HG03139 (cell line): ENCODE data around the gene KRT83.

Source experiments
- ATAC-seq: cut with Tn5 transposase; IDR thresholded peaks from one replicate; pipeline ENCODE4 v1.9.1; 2021; ENCODE audit not compliant: unreplicated experiment

Gene KRT83

GRCh38 chr12:52320784-52321400 lies at the start of gene KRT83:
KRT83 (minus strand) TSS chr12:52321398; CDS start chr12:52321335, 63 bp downstream.
- no peak for ATAC-seq

- no peak for ATAC-seq
Measured at GRCh38 chr12:52369809-52370208, 48.6 kb upstream of the KRT83 start.

- no peak for ATAC-seq
Measured at GRCh38 chr12:52369211-52369610, 48.0 kb upstream of the KRT83 start.

- ATAC-seq = no peak
Measured at GRCh38 chr12:52368508-52368907, 47.3 kb upstream of the KRT83 start.

GRCh38 chr12:52367876-52368275 lies 46.7 kb upstream of the KRT83 start:
- no peak for ATAC-seq

GRCh38 chr12:52366738-52367485 lies 45.7 kb upstream of the KRT83 start, which contains the start of gene KRT85:
KRT85 (minus strand) TSS chr12:52367481; CDS start chr12:52367405, 76 bp downstream.
- no peak for ATAC-seq

GRCh38 chr12:52364901-52365489 lies 43.8 kb upstream of the KRT83 start:
- ATAC-seq = no peak

GRCh38 chr12:52364061-52364460 lies 42.9 kb upstream of the KRT83 start:
- ATAC-seq = no peak

GRCh38 chr12:52363111-52363679 lies 42.0 kb upstream of the KRT83 start:
- no peak for ATAC-seq

- no peak for ATAC-seq
Measured at GRCh38 chr12:52362118-52362726, 41.0 kb upstream of the KRT83 start.

GRCh38 chr12:52361553-52361952 lies 40.4 kb upstream of the KRT83 start:
- ATAC-seq = no peak

GRCh38 chr12:52360663-52361271 lies 39.6 kb upstream of the KRT83 start:
- no peak for ATAC-seq

- no peak for ATAC-seq
Measured at GRCh38 chr12:52360106-52360662, 39.0 kb upstream of the KRT83 start.

- ATAC-seq = no peak
Measured at GRCh38 chr12:52359621-52360061, 38.4 kb upstream of the KRT83 start.

GRCh38 chr12:52358575-52359350 lies 37.6 kb upstream of the KRT83 start:
- peak; percentile 88 for ATAC-seq

GRCh38 chr12:52356762-52357580 lies 35.8 kb upstream of the KRT83 start:
- ATAC-seq = no peak

GRCh38 chr12:52356031-52356761 lies 35.0 kb upstream of the KRT83 start:
- ATAC-seq = no peak

GRCh38 chr12:52355176-52355575 lies 34.0 kb upstream of the KRT83 start:
- ATAC-seq = no peak
